Measurements from ENCODE around the gene ARFGEF3.
A peak's percentile ranks its signal among the peaks of the same experiment; 100 is the strongest.
"Not testable (repeated sequence)": the region's sequence is repeated elsewhere in the genome, so short reads cannot be mapped to it uniquely, and the experiment has no call there.

ARFGEF3 gene

GRCh38 chr6:138271451-138271850, 109.7 kb downstream of the ARFGEF3 start:
- H3K79me2 ChIP-seq (ENCODE audit: control insufficient read depth, insufficient read depth, low read length, unreplicated experiment): no peaks in the 10 kb centered on the region

GRCh38 chr6:138272533-138273315, 111.0 kb downstream of the ARFGEF3 start:
- H2AFZ ChIP-seq (ENCODE audit: low read length, unreplicated experiment): no peak overlapping the region
- no peaks in the 10 kb centered on the region for H3K4me1 ChIP-seq (ENCODE audit: control insufficient read depth, insufficient read depth, low read length, unreplicated experiment)
- H3K79me2 ChIP-seq (ENCODE audit: control insufficient read depth, insufficient read depth, low read length, unreplicated experiment): no peaks in the 10 kb centered on the region
- no peak overlapping the region for H3K27ac ChIP-seq (ENCODE audit: low read depth, low read length)
- no peaks in the 10 kb centered on the region for H3K36me3 ChIP-seq (ENCODE audit: insufficient read depth, low read length)
- H3K4me3 ChIP-seq (ENCODE audit: low read depth, low read length): no peak overlapping the region
- peaks cover 13% of the 10 kb centered on the region for H3K27me3 ChIP-seq (ENCODE audit: insufficient read depth, low read length)

More at GRCh38 chr6:138271451-138271850, 109.7 kb downstream of the ARFGEF3 start:
- Histone ChIP-seq H3K4me1 (ENCODE audit: control insufficient read depth, insufficient read depth, low read length, unreplicated experiment) (no peaks in the 10 kb centered on the region), H2AFZ (ENCODE audit: low read length, unreplicated experiment) (no peak overlapping the region), H3K27me3 (ENCODE audit: insufficient read depth, low read length) (peaks cover 16% of the 10 kb centered on the region), H3K27ac (ENCODE audit: low read depth, low read length) (no peak overlapping the region), H3K4me3 (ENCODE audit: low read depth, low read length) (no peak overlapping the region), H3K36me3 (ENCODE audit: insufficient read depth, low read length) (no peaks in the 10 kb centered on the region)

GRCh38 chr6:138275976-138276375, 114.2 kb downstream of the ARFGEF3 start:
- H3K27me3 ChIP-seq (ENCODE audit: insufficient read depth, low read length): peaks cover 2% of the 10 kb centered on the region; the same call in 1 of the 2 replicates
- H3K79me2 ChIP-seq (ENCODE audit: control insufficient read depth, insufficient read depth, low read length, unreplicated experiment): no peaks in the 10 kb centered on the region
- H3K4me3 ChIP-seq (ENCODE audit: low read depth, low read length): no peak overlapping the region

GRCh38 chr6:138277835-138278234, 116.1 kb downstream of the ARFGEF3 start:
- Histone ChIP-seq H3K36me3 (ENCODE audit: insufficient read depth, low read length) (no peaks in the 10 kb centered on the region), H3K4me1 (ENCODE audit: control insufficient read depth, insufficient read depth, low read length, unreplicated experiment) (no peaks in the 10 kb centered on the region), H3K27me3 (ENCODE audit: insufficient read depth, low read length) (no peaks in the 10 kb centered on the region), H3K27ac (ENCODE audit: low read depth, low read length) (no peak overlapping the region), H2AFZ (ENCODE audit: low read length, unreplicated experiment) (no peak overlapping the region), H3K4me3 (ENCODE audit: low read depth, low read length) (no peak overlapping the region), H3K79me2 (ENCODE audit: control insufficient read depth, insufficient read depth, low read length, unreplicated experiment) (no peaks in the 10 kb centered on the region)

More at GRCh38 chr6:138275976-138276375, 114.2 kb downstream of the ARFGEF3 start:
- no peaks in the 10 kb centered on the region for H3K4me1 ChIP-seq (ENCODE audit: control insufficient read depth, insufficient read depth, low read length, unreplicated experiment)
- no peak overlapping the region for H3K27ac ChIP-seq (ENCODE audit: low read depth, low read length)
- H3K36me3 ChIP-seq (ENCODE audit: insufficient read depth, low read length): no peaks in the 10 kb centered on the region
- H2AFZ ChIP-seq (ENCODE audit: low read length, unreplicated experiment): no peak overlapping the region

- Histone ChIP-seq H3K4me3 (ENCODE audit: low read depth, low read length) (no peak overlapping the region), H2AFZ (ENCODE audit: low read length, unreplicated experiment) (no peak overlapping the region), H3K4me1 (ENCODE audit: control insufficient read depth, insufficient read depth, low read length, unreplicated experiment) (no peaks in the 10 kb centered on the region), H3K27ac (ENCODE audit: low read depth, low read length) (no peak overlapping the region), H3K36me3 (ENCODE audit: insufficient read depth, low read length) (no peaks in the 10 kb centered on the region), H3K27me3 (ENCODE audit: insufficient read depth, low read length) (no peaks in the 10 kb centered on the region), H3K79me2 (ENCODE audit: control insufficient read depth, insufficient read depth, low read length, unreplicated experiment) (no peaks in the 10 kb centered on the region)
Measured at GRCh38 chr6:138278326-138278725, 116.6 kb downstream of the ARFGEF3 start.

- H3K4me3 ChIP-seq (ENCODE audit: low read depth, low read length): no peak overlapping the region
- no peaks in the 10 kb centered on the region for H3K27me3 ChIP-seq (ENCODE audit: insufficient read depth, low read length)
- no peak overlapping the region for H2AFZ ChIP-seq (ENCODE audit: low read length, unreplicated experiment)
- peaks cover 25% of the 10 kb centered on the region for H3K4me1 ChIP-seq (ENCODE audit: control insufficient read depth, insufficient read depth, low read length, unreplicated experiment)
- no peak overlapping the region for H3K27ac ChIP-seq (ENCODE audit: low read depth, low read length)
- no peaks in the 10 kb centered on the region for H3K36me3 ChIP-seq (ENCODE audit: insufficient read depth, low read length)
- H3K79me2 ChIP-seq (ENCODE audit: control insufficient read depth, insufficient read depth, low read length, unreplicated experiment): no peaks in the 10 kb centered on the region
Measured at GRCh38 chr6:138285800-138286199, 124.1 kb downstream of the ARFGEF3 start.

- no peak overlapping the region for H3K27ac ChIP-seq (ENCODE audit: low read depth, low read length)
- H3K79me2 ChIP-seq (ENCODE audit: control insufficient read depth, insufficient read depth, low read length, unreplicated experiment): no peaks in the 10 kb centered on the region
- no peaks in the 10 kb centered on the region for H3K36me3 ChIP-seq (ENCODE audit: insufficient read depth, low read length)
- no peak overlapping the region for H3K4me3 ChIP-seq (ENCODE audit: low read depth, low read length)
- H3K27me3 ChIP-seq (ENCODE audit: insufficient read depth, low read length): no peaks in the 10 kb centered on the region
- peaks cover 25% of the 10 kb centered on the region for H3K4me1 ChIP-seq (ENCODE audit: control insufficient read depth, insufficient read depth, low read length, unreplicated experiment)
- H2AFZ ChIP-seq (ENCODE audit: low read length, unreplicated experiment): no peak overlapping the region
Measured at GRCh38 chr6:138286698-138287097, 125.0 kb downstream of the ARFGEF3 start.

GRCh38 chr6:138287144-138287955, 125.6 kb downstream of the ARFGEF3 start:
- Histone ChIP-seq H3K4me3 (ENCODE audit: low read depth, low read length) (no peak overlapping the region), H3K79me2 (ENCODE audit: control insufficient read depth, insufficient read depth, low read length, unreplicated experiment) (no peaks in the 10 kb centered on the region), H3K27me3 (ENCODE audit: insufficient read depth, low read length) (no peaks in the 10 kb centered on the region), H3K4me1 (ENCODE audit: control insufficient read depth, insufficient read depth, low read length, unreplicated experiment) (peaks cover 25% of the 10 kb centered on the region), H2AFZ (ENCODE audit: low read length, unreplicated experiment) (no peak overlapping the region), H3K27ac (ENCODE audit: low read depth, low read length) (peak overlapping the region; percentile 50; the same call in 1 of the 2 replicates), H3K36me3 (ENCODE audit: insufficient read depth, low read length) (no peaks in the 10 kb centered on the region)

- H3K79me2 ChIP-seq (ENCODE audit: control insufficient read depth, insufficient read depth, low read length, unreplicated experiment); H3K4me3 ChIP-seq (ENCODE audit: low read depth, low read length); H2AFZ ChIP-seq (ENCODE audit: low read length, unreplicated experiment); H3K36me3 ChIP-seq (ENCODE audit: insufficient read depth, low read length); H3K27me3 ChIP-seq (ENCODE audit: insufficient read depth, low read length): not testable (repeated sequence)
- peak overlapping the region; percentile 50 for H3K27ac ChIP-seq (ENCODE audit: low read depth, low read length)
- H3K4me1 ChIP-seq (ENCODE audit: control insufficient read depth, insufficient read depth, low read length, unreplicated experiment): peaks cover 25% of the 10 kb centered on the region
Measured at GRCh38 chr6:138288428-138289085, 126.8 kb downstream of the ARFGEF3 start.

GRCh38 chr6:138289739-138290138, 128.0 kb downstream of the ARFGEF3 start:
- H3K4me1 ChIP-seq (ENCODE audit: control insufficient read depth, insufficient read depth, low read length, unreplicated experiment): peaks cover 25% of the 10 kb centered on the region
- H3K79me2 ChIP-seq (ENCODE audit: control insufficient read depth, insufficient read depth, low read length, unreplicated experiment): no peaks in the 10 kb centered on the region
- no peak overlapping the region for H3K27ac ChIP-seq (ENCODE audit: low read depth, low read length)
- no peaks in the 10 kb centered on the region for H3K36me3 ChIP-seq (ENCODE audit: insufficient read depth, low read length)
- no peaks in the 10 kb centered on the region for H3K27me3 ChIP-seq (ENCODE audit: insufficient read depth, low read length)
- H2AFZ ChIP-seq (ENCODE audit: low read length, unreplicated experiment): no peak overlapping the region
- no peak overlapping the region for H3K4me3 ChIP-seq (ENCODE audit: low read depth, low read length)
